Stimulated activated memory B cell treated with anti-CD40 and anti-IgM and Interleukin-4, amounts not matched to agents 10 μg/mL and 1 μg/mL and 100 μg/mL, for 72 hours (primary cell): Measurements from ENCODE around the gene RBPJL.

Source experiments
- ATAC-seq: fragments of 150-1000 bp; cut with Tn5 transposase; 2 replicates; pipeline ENCODE4 v1.10.0; 2021
- H3K27ac Mint-ChIP-seq: one replicate; pipeline ENCODE4 v1.8.0; 2022; ENCODE audit warnings: mild to moderate bottlenecking, mixed read lengths
- H3K27me3 Mint-ChIP-seq: one replicate; pipeline ENCODE4 v1.8.0; 2022; ENCODE audit warnings: mixed read lengths
- H3K36me3 Mint-ChIP-seq: one replicate; pipeline ENCODE4 v1.8.0; 2022; ENCODE audit warnings: mixed read lengths
- H3K4me1 Mint-ChIP-seq: one replicate; pipeline ENCODE4 v1.8.0; 2022; ENCODE audit warnings: mixed read lengths
- H3K4me3 Mint-ChIP-seq: one replicate; pipeline ENCODE4 v1.8.0; 2022; ENCODE audit warnings: mild to moderate bottlenecking, moderate library complexity, mixed read lengths
- H3K9me3 Mint-ChIP-seq: one replicate; pipeline ENCODE4 v1.8.0; 2022; ENCODE audit warnings: mixed read lengths

Gene RBPJL

DNA sequence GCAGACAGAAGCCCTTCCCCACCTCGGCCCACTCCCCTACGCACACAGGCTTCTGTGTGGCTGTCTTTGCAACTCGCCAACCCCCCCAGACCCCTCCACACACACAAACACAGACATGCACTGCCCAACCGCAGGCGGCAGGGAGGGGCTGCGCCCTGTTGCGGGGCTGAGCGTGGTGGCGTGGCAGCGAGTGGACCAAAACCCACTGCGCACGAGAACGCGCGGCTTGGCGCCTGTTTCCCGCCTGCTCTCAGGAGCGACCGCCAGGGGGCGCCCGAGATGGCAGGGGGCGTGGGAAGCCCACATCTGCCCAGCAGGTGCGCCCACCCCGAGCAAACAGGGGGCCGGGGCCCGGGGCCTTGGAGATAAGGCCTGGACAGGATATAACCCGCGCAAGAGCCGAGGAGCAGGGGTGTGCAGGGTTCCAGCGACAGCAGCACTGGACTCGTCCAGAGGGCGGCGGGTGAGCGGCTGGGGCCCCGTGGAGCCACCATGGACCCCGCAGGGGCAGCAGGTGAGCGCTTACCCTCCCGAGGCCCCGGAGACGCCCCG is at the start of gene RBPJL:
RBPJL (plus strand) TSS at position 410 of the 552 bp plus-strand sequence; CDS start at position 493, 83 bp downstream.
- peaks cover 92% of the 10 kb centered on the region for H3K27me3 Mint-ChIP-seq
- no peak within 1 kb of the TSS for H3K4me3 Mint-ChIP-seq
- no peak for ATAC-seq
- no peaks in the 10 kb centered on the region for H3K9me3 Mint-ChIP-seq
- H3K27ac Mint-ChIP-seq: no peak within 1 kb of the TSS
- peaks cover 10% of the 10 kb centered on the region for H3K4me1 Mint-ChIP-seq
- H3K36me3 Mint-ChIP-seq: no peaks in the 10 kb centered on the region

DNA sequence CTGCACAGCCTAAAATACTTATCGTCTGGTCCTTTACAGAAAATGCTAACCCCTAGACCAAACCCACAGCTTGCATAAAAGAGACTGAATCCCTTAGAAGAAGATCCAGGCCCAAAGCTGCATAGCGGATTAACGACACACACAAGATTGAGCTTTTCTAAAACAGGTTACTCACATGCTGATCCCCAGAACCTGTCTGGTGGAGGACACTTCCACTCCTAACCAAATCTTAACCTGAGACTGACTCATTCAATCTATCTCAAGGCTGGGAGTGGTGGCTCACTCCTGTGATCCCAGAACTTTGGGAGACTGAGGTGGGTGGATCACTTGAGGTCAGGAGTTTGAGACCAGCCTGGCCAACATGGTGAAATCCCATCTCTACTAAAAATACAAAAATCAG is 49.5 kb upstream of the RBPJL start:
- H3K4me1 Mint-ChIP-seq: no peaks in the 10 kb centered on the region
- no peak overlapping the region for H3K4me3 Mint-ChIP-seq
- H3K27ac Mint-ChIP-seq: no peak overlapping the region
- H3K9me3 Mint-ChIP-seq: no peaks in the 10 kb centered on the region
- no peak for ATAC-seq
- H3K27me3 Mint-ChIP-seq: peaks cover 49% of the 10 kb centered on the region
- H3K36me3 Mint-ChIP-seq: no peaks in the 10 kb centered on the region

- no peak for ATAC-seq
These were observed 48.9 kb upstream of the RBPJL start for GRCh38 chr20:45257711-45258110.

GRCh38 chr20:45258259-45258658 is 48.4 kb upstream of the RBPJL start:
- Mint-ChIP-seq H3K4me1 (no peaks in the 10 kb centered on the region), H3K27ac (no peak overlapping the region), H3K4me3 (no peak overlapping the region), H3K36me3 (no peaks in the 10 kb centered on the region), H3K9me3 (no peaks in the 10 kb centered on the region), H3K27me3 (peaks cover 38% of the 10 kb centered on the region)
- no peak for ATAC-seq

More at GRCh38 chr20:45257711-45258110, 48.9 kb upstream of the RBPJL start:
- Mint-ChIP-seq H3K27ac (no peak overlapping the region), H3K36me3 (no peaks in the 10 kb centered on the region), H3K4me3 (no peak overlapping the region), H3K9me3 (no peaks in the 10 kb centered on the region), H3K4me1 (no peaks in the 10 kb centered on the region), H3K27me3 (peaks cover 44% of the 10 kb centered on the region)

DNA sequence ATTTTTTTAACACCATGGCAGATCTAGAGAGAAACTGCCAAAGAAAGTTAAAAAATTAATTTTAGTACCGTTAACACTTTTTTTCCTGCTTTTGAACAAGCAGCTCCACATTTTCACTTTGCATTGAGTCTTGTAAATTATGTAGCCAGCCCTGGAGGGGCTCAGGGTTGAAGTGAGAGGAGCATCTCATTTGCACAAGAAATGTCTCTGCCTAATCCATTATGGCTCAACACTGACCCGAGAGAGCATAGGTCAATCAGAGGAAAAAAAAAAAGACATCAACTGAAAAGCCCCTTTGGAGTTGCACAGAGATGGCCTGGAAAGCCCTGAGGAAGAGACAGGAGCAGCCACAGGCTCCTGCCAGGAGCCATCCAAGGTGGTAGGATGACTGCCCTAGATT is 48.0 kb upstream of the RBPJL start:
- no peak for ATAC-seq
- Mint-ChIP-seq H3K27ac (no peak overlapping the region), H3K36me3 (no peaks in the 10 kb centered on the region), H3K27me3 (peaks cover 35% of the 10 kb centered on the region), H3K4me3 (no peak overlapping the region), H3K9me3 (no peaks in the 10 kb centered on the region), H3K4me1 (no peaks in the 10 kb centered on the region)

GRCh38 chr20:45263556-45264266 is 42.9 kb upstream of the RBPJL start:
- H3K4me3 Mint-ChIP-seq: no peak overlapping the region
- no peaks in the 10 kb centered on the region for H3K9me3 Mint-ChIP-seq
- no peaks in the 10 kb centered on the region for H3K4me1 Mint-ChIP-seq
- no peaks in the 10 kb centered on the region for H3K36me3 Mint-ChIP-seq
- H3K27ac Mint-ChIP-seq: no peak overlapping the region
- no peak for ATAC-seq
- peaks cover 45% of the 10 kb centered on the region for H3K27me3 Mint-ChIP-seq

DNA sequence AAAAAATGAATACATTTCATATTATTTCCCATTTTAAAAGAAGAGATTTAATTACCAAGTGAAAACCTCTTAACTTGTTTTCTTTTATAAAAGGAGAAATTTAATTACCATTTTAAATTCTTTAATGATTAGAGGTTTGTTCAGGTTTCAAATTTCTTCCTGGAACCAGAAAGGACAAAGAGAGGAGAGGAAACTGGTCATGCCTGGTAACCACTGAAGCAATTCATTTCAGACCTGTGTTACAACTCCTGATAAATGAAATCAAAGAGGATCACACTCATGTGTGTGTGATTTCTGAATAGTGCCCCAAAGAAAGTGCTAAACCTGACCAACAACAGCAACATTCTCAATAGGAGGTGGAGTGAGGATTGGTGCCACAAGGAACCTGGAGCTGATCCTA is 39.7 kb upstream of the RBPJL start:
- Mint-ChIP-seq H3K36me3 (no peaks in the 10 kb centered on the region), H3K27ac (no peak overlapping the region), H3K27me3 (peaks cover 43% of the 10 kb centered on the region), H3K4me1 (no peaks in the 10 kb centered on the region), H3K9me3 (no peaks in the 10 kb centered on the region), H3K4me3 (no peak overlapping the region)
- no peak for ATAC-seq

DNA sequence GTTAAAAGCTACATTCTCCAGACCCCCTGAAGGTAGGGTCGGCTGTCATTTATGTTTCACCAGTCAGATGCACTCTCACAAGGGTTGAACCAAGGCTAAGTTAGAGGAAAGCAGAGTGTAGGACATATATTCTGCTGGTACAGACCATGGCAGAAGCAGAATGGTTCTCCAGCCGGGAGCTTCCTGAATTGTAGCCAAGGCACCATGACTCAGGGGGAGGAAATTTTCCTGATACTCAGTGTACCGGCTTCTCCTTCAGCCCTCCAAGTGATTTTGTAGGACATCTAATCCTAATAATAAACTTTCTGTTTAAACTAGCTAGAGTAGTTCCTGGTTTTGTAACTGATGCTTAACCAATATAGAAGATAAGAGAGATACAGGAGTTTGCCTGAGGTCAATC is 38.1 kb upstream of the RBPJL start:
- Mint-ChIP-seq H3K27me3 (peaks cover 57% of the 10 kb centered on the region), H3K36me3 (no peaks in the 10 kb centered on the region), H3K27ac (no peak overlapping the region), H3K4me1 (no peaks in the 10 kb centered on the region), H3K9me3 (no peaks in the 10 kb centered on the region), H3K4me3 (no peak overlapping the region)
- no peak for ATAC-seq

GRCh38 chr20:45269056-45269455 is 37.6 kb upstream of the RBPJL start:
- H3K9me3 Mint-ChIP-seq: no peaks in the 10 kb centered on the region
- no peaks in the 10 kb centered on the region for H3K36me3 Mint-ChIP-seq
- H3K4me1 Mint-ChIP-seq: no peaks in the 10 kb centered on the region
- peaks cover 52% of the 10 kb centered on the region for H3K27me3 Mint-ChIP-seq
- no peak overlapping the region for H3K4me3 Mint-ChIP-seq
- ATAC-seq: no peak
- no peak overlapping the region for H3K27ac Mint-ChIP-seq

DNA sequence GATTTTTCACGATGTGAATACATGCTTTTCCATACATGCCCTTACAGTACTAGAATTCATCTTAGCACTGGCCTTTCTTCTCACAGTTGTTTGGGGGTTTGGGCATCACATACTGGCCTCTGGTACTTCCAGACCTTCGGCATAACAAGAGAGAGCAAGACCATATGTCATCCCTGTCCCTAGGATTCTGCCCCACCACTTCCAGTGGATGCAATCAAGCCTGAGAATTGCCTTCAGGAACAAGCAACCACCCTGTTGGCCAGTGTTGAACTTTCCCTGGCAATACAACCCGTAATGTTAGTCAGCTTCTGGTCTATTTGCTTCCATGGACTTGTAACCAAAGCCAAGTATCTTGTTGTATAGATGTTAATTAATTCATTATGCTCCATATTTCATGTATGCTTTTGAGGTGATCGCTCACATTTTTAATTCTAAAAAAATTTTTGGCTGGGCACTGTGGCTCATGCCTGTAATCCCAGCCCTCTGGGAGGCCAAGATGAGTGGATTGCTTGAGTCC is 36.8 kb upstream of the RBPJL start:
- H3K27me3 Mint-ChIP-seq: peaks cover 45% of the 10 kb centered on the region
- no peaks in the 10 kb centered on the region for H3K9me3 Mint-ChIP-seq
- H3K4me1 Mint-ChIP-seq: no peaks in the 10 kb centered on the region
- no peak overlapping the region for H3K4me3 Mint-ChIP-seq
- ATAC-seq: no peak
- no peaks in the 10 kb centered on the region for H3K36me3 Mint-ChIP-seq
- no peak overlapping the region for H3K27ac Mint-ChIP-seq

GRCh38 chr20:45275338-45275737 is 31.3 kb upstream of the RBPJL start:
- no peaks in the 10 kb centered on the region for H3K9me3 Mint-ChIP-seq
- no peak overlapping the region for H3K4me3 Mint-ChIP-seq
- H3K27me3 Mint-ChIP-seq: peaks cover 67% of the 10 kb centered on the region
- no peak overlapping the region for H3K27ac Mint-ChIP-seq
- no peaks in the 10 kb centered on the region for H3K36me3 Mint-ChIP-seq
- no peaks in the 10 kb centered on the region for H3K4me1 Mint-ChIP-seq
- ATAC-seq: no peak

DNA sequence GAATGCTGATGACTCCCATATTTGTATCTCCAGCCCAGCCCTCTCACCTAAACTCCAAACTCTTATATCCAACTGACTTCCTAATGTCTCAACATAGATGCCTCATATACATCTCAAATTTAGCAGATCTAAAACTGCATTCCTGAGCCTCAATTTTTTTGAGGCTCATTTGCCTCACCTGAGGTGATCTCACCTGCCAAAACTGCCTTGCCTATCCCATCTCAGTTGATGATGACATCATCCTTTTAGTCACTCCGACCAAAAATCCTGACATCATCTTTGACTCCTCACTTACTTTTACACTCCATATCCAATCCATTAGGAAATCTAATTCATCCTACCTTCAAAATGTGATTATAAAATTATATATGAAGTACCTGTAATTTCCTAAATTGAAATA is 26.6 kb upstream of the RBPJL start:
- peaks cover 57% of the 10 kb centered on the region for H3K27me3 Mint-ChIP-seq
- H3K9me3 Mint-ChIP-seq: no peaks in the 10 kb centered on the region
- no peak for ATAC-seq
- H3K36me3 Mint-ChIP-seq: no peaks in the 10 kb centered on the region
- no peak overlapping the region for H3K4me3 Mint-ChIP-seq
- no peak overlapping the region for H3K27ac Mint-ChIP-seq
- H3K4me1 Mint-ChIP-seq: no peaks in the 10 kb centered on the region

GRCh38 chr20:45282700-45283550 is 23.7 kb upstream of the RBPJL start:
- ATAC-seq: no peak
- H3K27ac Mint-ChIP-seq: no peak overlapping the region
- no peaks in the 10 kb centered on the region for H3K9me3 Mint-ChIP-seq
- no peaks in the 10 kb centered on the region for H3K36me3 Mint-ChIP-seq
- H3K4me3 Mint-ChIP-seq: no peak overlapping the region
- no peaks in the 10 kb centered on the region for H3K4me1 Mint-ChIP-seq
- peaks cover 50% of the 10 kb centered on the region for H3K27me3 Mint-ChIP-seq

DNA sequence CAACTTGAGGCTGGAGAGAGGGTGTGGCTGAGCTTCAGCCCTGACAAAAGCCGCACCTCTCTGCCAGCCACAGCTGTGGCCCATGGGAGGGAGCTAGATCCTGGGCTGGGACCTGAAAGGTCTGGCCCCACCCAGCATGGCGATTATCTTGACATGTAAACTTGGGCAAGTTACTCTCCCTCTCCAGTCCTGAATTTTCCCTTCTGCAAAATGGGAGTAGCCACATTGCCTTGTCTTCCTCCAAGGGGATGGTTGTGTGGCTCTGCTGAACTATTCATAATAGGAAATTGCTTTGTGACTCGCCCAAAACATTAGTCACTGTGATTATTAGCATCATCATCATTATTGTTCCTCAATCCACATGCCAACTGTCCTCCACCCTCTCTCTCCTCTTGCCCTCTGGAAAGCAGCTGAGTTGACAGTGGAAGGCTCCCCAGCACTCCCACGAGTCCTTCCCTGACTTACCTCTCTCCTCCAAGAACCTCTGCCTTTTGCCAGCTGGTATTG is 23.0 kb upstream of the RBPJL start:
- H3K36me3 Mint-ChIP-seq: no peaks in the 10 kb centered on the region
- no peaks in the 10 kb centered on the region for H3K4me1 Mint-ChIP-seq
- H3K9me3 Mint-ChIP-seq: no peaks in the 10 kb centered on the region
- H3K27me3 Mint-ChIP-seq: peaks cover 45% of the 10 kb centered on the region
- no peak for ATAC-seq
- no peak overlapping the region for H3K4me3 Mint-ChIP-seq
- no peak overlapping the region for H3K27ac Mint-ChIP-seq

- no peak for ATAC-seq
- no peak overlapping the region for H3K27ac Mint-ChIP-seq
- peaks cover 34% of the 10 kb centered on the region for H3K27me3 Mint-ChIP-seq
- H3K4me1 Mint-ChIP-seq: peaks cover 18% of the 10 kb centered on the region
- H3K4me3 Mint-ChIP-seq: no peak overlapping the region
- H3K36me3 Mint-ChIP-seq: no peaks in the 10 kb centered on the region
- no peaks in the 10 kb centered on the region for H3K9me3 Mint-ChIP-seq
These were observed 18.3 kb upstream of the RBPJL start for GRCh38 chr20:45288376-45288775.
